Measurements from ENCODE around the gene DUSP1.

DNA sequence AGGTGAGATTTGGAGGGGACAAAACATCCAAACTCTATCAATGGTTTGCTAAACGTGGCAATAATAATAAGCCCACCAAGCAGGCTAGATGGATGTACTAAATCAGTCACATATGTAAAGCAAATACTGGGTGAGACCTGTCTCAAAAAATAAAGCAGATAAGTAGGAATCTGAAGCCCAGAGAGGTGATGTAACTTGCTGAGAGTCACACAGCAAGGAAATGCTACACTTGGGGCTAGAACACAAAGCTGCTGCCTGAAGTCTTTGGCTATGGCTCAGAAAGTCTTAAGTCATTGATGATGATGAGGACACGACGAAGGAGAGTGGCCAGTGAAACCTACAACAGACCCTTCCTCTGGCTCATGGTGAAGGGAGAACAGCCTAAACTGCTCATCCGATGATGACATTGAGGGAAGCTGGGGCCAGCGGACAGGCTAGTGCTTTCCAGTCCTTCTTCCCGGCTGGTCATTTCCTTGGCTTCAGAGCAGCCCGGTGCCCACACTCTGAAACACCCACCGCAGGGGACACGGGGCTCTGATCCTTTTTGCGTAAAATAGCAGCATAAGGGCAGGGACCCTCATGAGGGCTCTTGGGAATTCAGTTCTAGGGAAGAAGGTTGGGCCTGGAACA lies 14.1 kb downstream of the DUSP1 start:
- TF ChIP-seq, protein P1, sequence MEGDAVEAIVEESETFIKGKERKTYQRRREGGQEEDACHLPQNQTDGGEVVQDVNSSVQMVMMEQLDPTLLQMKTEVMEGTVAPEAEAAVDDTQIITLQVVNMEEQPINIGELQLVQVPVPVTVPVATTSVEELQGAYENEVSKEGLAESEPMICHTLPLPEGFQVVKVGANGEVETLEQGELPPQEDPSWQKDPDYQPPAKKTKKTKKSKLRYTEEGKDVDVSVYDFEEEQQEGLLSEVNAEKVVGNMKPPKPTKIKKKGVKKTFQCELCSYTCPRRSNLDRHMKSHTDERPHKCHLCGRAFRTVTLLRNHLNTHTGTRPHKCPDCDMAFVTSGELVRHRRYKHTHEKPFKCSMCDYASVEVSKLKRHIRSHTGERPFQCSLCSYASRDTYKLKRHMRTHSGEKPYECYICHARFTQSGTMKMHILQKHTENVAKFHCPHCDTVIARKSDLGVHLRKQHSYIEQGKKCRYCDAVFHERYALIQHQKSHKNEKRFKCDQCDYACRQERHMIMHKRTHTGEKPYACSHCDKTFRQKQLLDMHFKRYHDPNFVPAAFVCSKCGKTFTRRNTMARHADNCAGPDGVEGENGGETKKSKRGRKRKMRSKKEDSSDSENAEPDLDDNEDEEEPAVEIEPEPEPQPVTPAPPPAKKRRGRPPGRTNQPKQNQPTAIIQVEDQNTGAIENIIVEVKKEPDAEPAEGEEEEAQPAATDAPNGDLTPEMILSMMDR (optimal IDR thresholded peaks at IDR 0.05 in 1 of 3, IDR thresholded peaks at IDR 0.05 in 1 of 3, conservative IDR thresholded peaks at IDR 0.05 in 1 of 3; ENCODE audit: extremely low read depth in 1 of 3, insufficient read depth in 2 of 3, low read length in 3 of 3) = no peak
- no peak for TF ChIP-seq EZH2 (IDR thresholded peaks at IDR 0.05; ENCODE audit: low read length)
